Measurements from ENCODE around the gene PTCHD1.

GRCh38 chrX:23451266-23451665 is 116.6 kb downstream of the PTCHD1 start:
- no peak for TF ChIP-seq CTCF (IDR thresholded peaks at IDR 0.05)
- TF ChIP-seq ZNF121 (CRISPR knock-in tag; IDR thresholded peaks at IDR 0.05), result no peak
- no peak for TF ChIP-seq MAX (CRISPR knock-in tag; IDR thresholded peaks at IDR 0.05)
- no peak for TF ChIP-seq E2F4 (CRISPR knock-in tag; IDR thresholded peaks at IDR 0.05; ENCODE audit: borderline replicate concordance, low read depth)
- no peak for TF ChIP-seq SP1 (CRISPR knock-in tag; conservative IDR thresholded peaks at IDR 0.05)
- no peak for TF ChIP-seq CREB1 (CRISPR knock-in tag; IDR thresholded peaks at IDR 0.05)
- TF ChIP-seq TP53 (CRISPR knock-in tag; IDR thresholded peaks at IDR 0.05), result no peak
- TF ChIP-seq FOXJ3 (CRISPR knock-in tag; IDR thresholded peaks at IDR 0.05; ENCODE audit: borderline replicate concordance), result no peak
- TF ChIP-seq TEAD4 (CRISPR knock-in tag; IDR thresholded peaks at IDR 0.05), result no peak
- no peak for TF ChIP-seq USF2 (CRISPR knock-in tag; IDR thresholded peaks at IDR 0.05)
- TF ChIP-seq ATF2 (CRISPR knock-in tag; IDR thresholded peaks at IDR 0.05; ENCODE audit: borderline replicate concordance, low read depth), result no peak
- TF ChIP-seq ATF3 (CRISPR knock-in tag; conservative IDR thresholded peaks at IDR 0.05), result no peak
